OCI-LY7 (cell line): Measurements from ENCODE around the gene MIA2. TPM values are rescaled to one million over a fixed set of nuclear protein-coding genes. Genes with fewer than 3 reads are reported as not detected.

Experiments used
- BruUV-seq: library from RNA; stranded (reverse); fragments of 400-500 nt; replicated peaks from 2 replicates; lab custom pipeline; 2021; lab: Mats Ljungman, UMichigan
- CTCF ChIA-PET: fragments of 300-600 bp; sonication (Branson Sonifier 250); formaldehyde crosslinking; loops from one replicate; lab custom pipeline; 2022; ENCODE audit warnings: antibody characterized with exemption; ENCODE audit not compliant: unreplicated experiment; lab: Charles Lee
- POLR2A ChIA-PET: fragments of 300-600 bp; sonication (Branson Sonifier 250); formaldehyde crosslinking; loops from one replicate; lab custom pipeline; 2022; ENCODE audit warnings: antibody characterized with exemption; lab: Charles Lee
- DNase-seq: peaks from one replicate; pipeline ENCODE4 v3.0.0-alpha.2; 2015; ENCODE audit warnings: low spot score
- H2AFZ ChIP-seq: fragments of 200-600 bp; sonication (generic), shearing (Covaris generic); 2 replicates; pipeline ENCODE4 v1.6.1; 2014; ENCODE audit warnings: mild to moderate bottlenecking, antibody characterized with exemption, low read length, moderate library complexity
- H3K27ac ChIP-seq: fragments of 200-600 bp; sonication (generic); 2 replicates; pipeline ENCODE4 v1.5.1; 2014; ENCODE audit warnings: mixed run types, low read depth, mild to moderate bottlenecking, moderate library complexity, low read length, inconsistent platforms; ENCODE audit not compliant: poor library complexity, severe bottlenecking
- H3K36me3 ChIP-seq: fragments of 200-600 bp; sonication (generic); 2 replicates; pipeline ENCODE4 v1.6.1; 2014; ENCODE audit warnings: mild to moderate bottlenecking, antibody characterized with exemption, low read length, moderate library complexity, mixed read lengths; ENCODE audit not compliant: insufficient read depth
- H3K4me1 ChIP-seq: fragments of 200-600 bp; sonication (generic); 2 replicates; pipeline ENCODE4 v1.5.1; 2014; ENCODE audit warnings: mild to moderate bottlenecking, low read length; ENCODE audit not compliant: insufficient read depth, poor library complexity, severe bottlenecking
- H3K4me2 ChIP-seq: fragments of 200-600 bp; sonication (generic); 2 replicates; pipeline ENCODE4 v1.6.1; 2014; ENCODE audit warnings: mild to moderate bottlenecking, low read length
- H3K4me3 ChIP-seq: fragments of 200-600 bp; sonication (generic); 2 replicates; pipeline ENCODE4 v1.5.1; 2014; ENCODE audit warnings: mild to moderate bottlenecking, low read depth, low read length; ENCODE audit not compliant: poor library complexity, severe bottlenecking
- H3K79me2 ChIP-seq: fragments of 200-600 bp; sonication (generic); 2 replicates; pipeline ENCODE4 v1.6.1; 2016; ENCODE audit warnings: low read depth, mild to moderate bottlenecking, low read length, moderate library complexity, mixed read lengths; ENCODE audit not compliant: insufficient read depth
- H3K9me2 ChIP-seq: fragments of 200-600 bp; sonication (generic); 2 replicates; pipeline ENCODE4 v1.6.1; 2016; ENCODE audit warnings: mild to moderate bottlenecking, low read length, mixed read lengths; ENCODE audit not compliant: insufficient read depth
- H3K9me3 ChIP-seq: fragments of 200-600 bp; sonication (generic); 2 replicates; pipeline ENCODE4 v1.6.1; 2014; ENCODE audit warnings: mild to moderate bottlenecking, mixed run types, low read length, mixed read lengths
- H4K20me1 ChIP-seq: fragments of 200-600 bp; sonication (generic); 2 replicates; pipeline ENCODE4 v1.6.1; 2014; ENCODE audit warnings: mild to moderate bottlenecking, antibody characterized with exemption, low read length, moderate library complexity, mixed read lengths; ENCODE audit not compliant: insufficient read depth
- EZH2phosphoT487 ChIP-seq: fragments of 200-600 bp; sonication (generic); IDR thresholded peaks from 2 replicates; pipeline ENCODE4 v1.6.1; 2018; ENCODE audit warnings: low read depth, borderline replicate concordance, mild to moderate bottlenecking, mixed run types, antibody characterized with exemption, low read length, moderate library complexity, mixed read lengths
- intact Hi-C: fragments of 100-400 bp; cut with micrococcal nuclease; formaldehyde crosslinking; loops from one replicate; pipeline ENCODE4 v1.10.0; 2022; ENCODE audit not compliant: unreplicated experiment
- total RNA-seq, 2 experiments: library from RNA; depleted of rRNA in 1 of 2; stranded (reverse); fragments of >200 nt in 1 of 2; shearing (Covaris generic) in 1 of 2; gene quantifications; 2 replicates each; pipeline ENCODE4 v1.2.3, GENCODE V29; 2014 to 2022
- TF ChIP-seq, protein P1 (sequence below): fragments of 200-600 bp; sonication (generic); conservative IDR thresholded peaks from 2 replicates; pipeline ENCODE4 v1.5.1; 2014; ENCODE audit warnings: mild to moderate bottlenecking, antibody characterized with exemption, low read length, moderate library complexity, mixed read lengths

Gene MIA2
- total RNA-seq, 2 experiments from 2014 or later, result 20.2 to 28.3 TPM

GRCh38 chr14:39320318-39320717 is 86.6 kb downstream of the MIA2 start:
- H3K4me2 ChIP-seq, result no peak overlapping the region
- intact Hi-C loops, result no loop called here
- ChIA-PET CTCF (no interaction called here), POLR2A (interaction anchor here (0.6 to 1.7 kb wide), 3 partner anchors 11 to 318 kb away, joined by 3 to 6 read pairs (median 3); no protein-coding TSS in a partner anchor)
- 0 out of 2 replicates have a peak, but pooled peaks cover 3% of the 10 kb centered on the region for H4K20me1 ChIP-seq
- BruUV-seq, result no TSS peak
- TF ChIP-seq, protein P1, sequence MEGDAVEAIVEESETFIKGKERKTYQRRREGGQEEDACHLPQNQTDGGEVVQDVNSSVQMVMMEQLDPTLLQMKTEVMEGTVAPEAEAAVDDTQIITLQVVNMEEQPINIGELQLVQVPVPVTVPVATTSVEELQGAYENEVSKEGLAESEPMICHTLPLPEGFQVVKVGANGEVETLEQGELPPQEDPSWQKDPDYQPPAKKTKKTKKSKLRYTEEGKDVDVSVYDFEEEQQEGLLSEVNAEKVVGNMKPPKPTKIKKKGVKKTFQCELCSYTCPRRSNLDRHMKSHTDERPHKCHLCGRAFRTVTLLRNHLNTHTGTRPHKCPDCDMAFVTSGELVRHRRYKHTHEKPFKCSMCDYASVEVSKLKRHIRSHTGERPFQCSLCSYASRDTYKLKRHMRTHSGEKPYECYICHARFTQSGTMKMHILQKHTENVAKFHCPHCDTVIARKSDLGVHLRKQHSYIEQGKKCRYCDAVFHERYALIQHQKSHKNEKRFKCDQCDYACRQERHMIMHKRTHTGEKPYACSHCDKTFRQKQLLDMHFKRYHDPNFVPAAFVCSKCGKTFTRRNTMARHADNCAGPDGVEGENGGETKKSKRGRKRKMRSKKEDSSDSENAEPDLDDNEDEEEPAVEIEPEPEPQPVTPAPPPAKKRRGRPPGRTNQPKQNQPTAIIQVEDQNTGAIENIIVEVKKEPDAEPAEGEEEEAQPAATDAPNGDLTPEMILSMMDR, result no peak
- TF ChIP-seq EZH2phosphoT487, result no peak
- H3K79me2 ChIP-seq, result no peaks in the 10 kb centered on the region
- H3K9me2 ChIP-seq, result 0 out of 2 replicates have a peak, but pooled peaks cover 4% of the 10 kb centered on the region
- H3K9me3 ChIP-seq, result no peaks in the 10 kb centered on the region
- no peak overlapping the region for H3K4me3 ChIP-seq
- H2AFZ ChIP-seq, result no peak overlapping the region
- H3K4me1 ChIP-seq, result no peaks in the 10 kb centered on the region
- no peak for DNase-seq
- H3K36me3 ChIP-seq, result peaks cover 56% of the 10 kb centered on the region
- no peak overlapping the region for H3K27ac ChIP-seq

GRCh38 chr14:39322807-39323206 is 89.1 kb downstream of the MIA2 start:
- H2AFZ ChIP-seq, result no peak overlapping the region
- intact Hi-C loops, result no loop called here
- H3K4me3 ChIP-seq, result no peak overlapping the region
- no peaks in the 10 kb centered on the region for H3K79me2 ChIP-seq
- CTCF ChIA-PET, result no interaction called here
- H3K9me3 ChIP-seq, result no peaks in the 10 kb centered on the region
- POLR2A ChIA-PET, result no interaction called here
- BruUV-seq, result no TSS peak
- peaks cover 54% of the 10 kb centered on the region for H3K36me3 ChIP-seq
- no peak for TF ChIP-seq EZH2phosphoT487
- TF ChIP-seq, protein P1, result no peak
- H3K4me2 ChIP-seq, result no peak overlapping the region
- H3K27ac ChIP-seq, result no peak overlapping the region
- no peak for DNase-seq
- no peaks in the 10 kb centered on the region for H4K20me1 ChIP-seq
- H3K4me1 ChIP-seq, result no peaks in the 10 kb centered on the region
- 0 out of 2 replicates have a peak, but pooled peaks cover 4% of the 10 kb centered on the region for H3K9me2 ChIP-seq

DNA sequence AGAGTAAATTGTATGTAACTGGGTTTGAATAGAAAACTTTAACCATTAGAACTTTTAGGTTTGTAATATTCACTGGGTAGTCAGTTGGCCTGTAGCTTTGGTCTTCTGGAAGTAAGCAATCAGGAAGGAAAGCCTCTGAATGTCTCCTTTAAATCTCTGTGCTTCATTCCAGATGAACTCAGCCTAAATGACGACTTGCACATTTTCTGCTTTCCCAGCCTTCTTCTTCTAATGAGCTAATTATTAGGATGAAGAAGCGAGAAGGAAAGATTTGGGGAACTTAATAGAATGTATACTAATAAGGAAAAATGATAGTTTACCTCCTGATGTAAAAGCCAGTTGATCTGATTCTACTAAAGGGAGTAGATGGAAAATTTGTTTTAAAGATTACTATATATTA is 90.4 kb downstream of the MIA2 start:
- H3K9me2 ChIP-seq, result 0 out of 2 replicates have a peak, but pooled peaks cover 4% of the 10 kb centered on the region
- BruUV-seq, result no TSS peak
- TF ChIP-seq, protein P1, result no peak
- TF ChIP-seq EZH2phosphoT487, result no peak
- no peaks in the 10 kb centered on the region for H3K9me3 ChIP-seq
- no peaks in the 10 kb centered on the region for H3K4me1 ChIP-seq
- intact Hi-C loops, result no loop called here
- no peak for DNase-seq
- no peaks in the 10 kb centered on the region for H4K20me1 ChIP-seq
- no peak overlapping the region for H3K27ac ChIP-seq
- no peak overlapping the region for H3K4me2 ChIP-seq
- no peak overlapping the region for H3K4me3 ChIP-seq
- POLR2A ChIA-PET, result interaction anchor here (0.6 to 1.6 kb wide), 3 partner anchors 15 to 35 kb away, joined by 3 to 9 read pairs (median 4); no protein-coding TSS in a partner anchor
- no peaks in the 10 kb centered on the region for H3K79me2 ChIP-seq
- H2AFZ ChIP-seq, result no peak overlapping the region
- H3K36me3 ChIP-seq, result peaks cover 42% of the 10 kb centered on the region
- CTCF ChIA-PET, result no interaction called here
